Neutrophil (primary cell): ENCODE data around the gene CBX4.

Source experiments
- H3K27ac ChIP-seq: fragments of 200-600 bp; sonication (generic); 2 replicates; pipeline ENCODE4 v1.5.1; 2016; ENCODE audit warnings: mild to moderate bottlenecking, moderate library complexity
- H3K27me3 ChIP-seq: fragments of 200-600 bp; sonication (generic); 2 replicates; pipeline ENCODE4 v1.6.0; 2016; ENCODE audit warnings: mild to moderate bottlenecking
- H3K36me3 ChIP-seq: fragments of 200-600 bp; sonication (generic); 2 replicates; pipeline ENCODE4 v1.5.1; 2017
- H3K4me1 ChIP-seq, 2 experiments: fragments of 200-600 bp in 1 of 2; sonication (generic) in 1 of 2; 1 replicate in 1 of 2; 2 replicates in 1 of 2; pipeline versions ENCODE4 v1.5.1 to v1.6.1; 2013 to 2016; ENCODE audit warnings: low read depth in 1 of 2, low read length in 1 of 2, mild to moderate bottlenecking in 1 of 2, moderate library complexity in 1 of 2; ENCODE audit not compliant: control insufficient read depth in 1 of 2, insufficient read depth in 1 of 2
- H3K4me3 ChIP-seq, 2 experiments: fragments of 200-600 bp in 1 of 2; sonication (generic) in 1 of 2; 1 replicate in 1 of 2; 2 replicates in 1 of 2; pipeline ENCODE4 v1.5.1; 2013 to 2016; ENCODE audit warnings: low read depth in 1 of 2, low read length in 1 of 2, mild to moderate bottlenecking in 1 of 2, moderate library complexity in 1 of 2
- H3K9me3 ChIP-seq: fragments of 200-600 bp; sonication (generic); 2 replicates; pipeline ENCODE4 v1.5.1; 2016
- TF ChIP-seq, protein P1 (sequence below): fragments of 200-600 bp; sonication (generic); IDR thresholded peaks from 2 replicates; pipeline ENCODE4 v1.5.1; 2016; ENCODE audit warnings: antibody characterized with exemption

CBX4 gene

DNA sequence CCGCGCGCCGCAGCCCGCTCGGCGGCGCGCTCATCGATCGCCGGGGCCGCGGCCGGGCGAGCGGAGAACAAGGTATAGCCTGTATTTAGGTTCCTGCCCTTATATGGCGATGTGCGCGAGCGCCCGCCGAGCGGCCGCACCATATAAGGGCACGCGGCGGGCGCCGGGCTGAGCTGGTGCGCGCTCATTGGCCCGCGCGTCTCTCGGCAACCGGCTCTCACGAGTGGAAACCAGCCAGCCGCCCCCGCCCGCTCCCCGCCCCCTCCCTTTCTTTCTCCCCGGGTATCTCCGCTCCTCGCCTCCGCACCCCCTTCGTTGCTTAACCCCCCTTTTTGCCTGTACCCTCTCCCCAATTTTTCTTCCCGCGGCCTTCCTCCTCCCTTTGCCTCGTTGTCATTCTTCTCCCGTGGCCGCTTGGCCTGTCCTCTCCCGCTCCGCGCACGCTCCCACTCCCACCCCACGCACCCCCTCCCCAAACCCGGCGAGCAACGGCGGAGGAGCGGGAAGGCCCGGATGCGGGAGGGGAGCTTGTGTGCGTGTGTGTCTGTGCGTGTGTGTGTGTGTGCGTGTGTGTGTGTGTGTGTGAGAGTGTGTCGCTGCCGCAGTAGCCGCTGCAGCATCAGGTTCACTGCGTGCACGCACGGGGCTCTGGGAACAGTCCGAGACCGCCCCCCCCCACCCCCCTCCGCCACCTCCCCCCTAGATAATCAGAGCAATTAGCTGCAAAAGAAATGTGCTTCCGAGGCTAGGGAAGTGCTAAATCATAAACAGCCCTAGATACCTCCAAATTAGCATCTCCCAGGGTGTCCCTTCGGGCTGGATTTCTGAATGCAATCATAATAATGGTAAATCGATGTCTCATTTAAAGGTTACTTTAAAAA, 28.9 kb downstream of the CBX4 start:
- H3K4me3 ChIP-seq, result peak overlapping the region in 1 of 2 experiments; percentile 38

DNA sequence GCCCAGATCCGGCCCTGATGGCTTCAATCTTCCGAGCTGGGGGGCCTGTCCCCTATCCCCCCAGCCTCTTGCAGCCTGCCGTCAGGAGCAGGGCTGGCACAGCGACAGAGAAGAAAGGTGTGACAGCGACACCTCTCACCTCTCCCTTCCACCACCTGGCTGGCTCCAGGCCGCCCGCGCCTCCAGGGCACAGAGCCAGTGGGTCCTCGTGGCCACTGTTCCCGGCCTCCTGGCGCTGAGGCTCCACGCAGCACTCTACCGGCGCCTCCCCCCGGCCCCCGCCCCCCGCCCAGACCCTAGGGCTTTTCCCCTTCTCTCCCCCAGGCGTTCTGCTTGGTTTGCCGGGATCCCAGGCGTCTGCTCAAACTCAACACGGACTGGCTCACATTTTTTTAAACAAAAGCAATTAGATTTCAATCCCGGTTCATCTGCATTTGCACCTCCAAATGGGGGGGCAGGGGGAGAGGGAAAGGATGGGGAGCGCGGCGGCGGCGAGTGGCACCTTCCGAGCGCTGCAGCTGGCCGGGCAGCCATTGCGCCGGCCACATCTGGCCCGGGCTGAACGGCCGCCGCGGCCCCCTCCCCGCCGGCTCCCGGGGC, 29.6 kb downstream of the CBX4 start:
- Histone ChIP-seq H3K9me3 (no peaks in the 10 kb centered on the region), H3K27ac (no peak overlapping the region), H3K4me1 (peaks cover 17 to 44% of the 10 kb centered on the region in 2 experiments), H3K4me3 (no peak overlapping the region), H3K36me3 (no peaks in the 10 kb centered on the region), H3K27me3 (peaks cover 100% of the 10 kb centered on the region)
- TF ChIP-seq, protein P1, sequence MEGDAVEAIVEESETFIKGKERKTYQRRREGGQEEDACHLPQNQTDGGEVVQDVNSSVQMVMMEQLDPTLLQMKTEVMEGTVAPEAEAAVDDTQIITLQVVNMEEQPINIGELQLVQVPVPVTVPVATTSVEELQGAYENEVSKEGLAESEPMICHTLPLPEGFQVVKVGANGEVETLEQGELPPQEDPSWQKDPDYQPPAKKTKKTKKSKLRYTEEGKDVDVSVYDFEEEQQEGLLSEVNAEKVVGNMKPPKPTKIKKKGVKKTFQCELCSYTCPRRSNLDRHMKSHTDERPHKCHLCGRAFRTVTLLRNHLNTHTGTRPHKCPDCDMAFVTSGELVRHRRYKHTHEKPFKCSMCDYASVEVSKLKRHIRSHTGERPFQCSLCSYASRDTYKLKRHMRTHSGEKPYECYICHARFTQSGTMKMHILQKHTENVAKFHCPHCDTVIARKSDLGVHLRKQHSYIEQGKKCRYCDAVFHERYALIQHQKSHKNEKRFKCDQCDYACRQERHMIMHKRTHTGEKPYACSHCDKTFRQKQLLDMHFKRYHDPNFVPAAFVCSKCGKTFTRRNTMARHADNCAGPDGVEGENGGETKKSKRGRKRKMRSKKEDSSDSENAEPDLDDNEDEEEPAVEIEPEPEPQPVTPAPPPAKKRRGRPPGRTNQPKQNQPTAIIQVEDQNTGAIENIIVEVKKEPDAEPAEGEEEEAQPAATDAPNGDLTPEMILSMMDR, result no peak

More for the DNA sequence above, 28.9 kb downstream of the CBX4 start:
- Histone ChIP-seq H3K4me1 (peaks cover 21 to 50% of the 10 kb centered on the region in 2 experiments), H3K27ac (no peak overlapping the region), H3K27me3 (peaks cover 100% of the 10 kb centered on the region), H3K9me3 (no peaks in the 10 kb centered on the region), H3K36me3 (no peaks in the 10 kb centered on the region)
- TF ChIP-seq, protein P1, result no peak

DNA sequence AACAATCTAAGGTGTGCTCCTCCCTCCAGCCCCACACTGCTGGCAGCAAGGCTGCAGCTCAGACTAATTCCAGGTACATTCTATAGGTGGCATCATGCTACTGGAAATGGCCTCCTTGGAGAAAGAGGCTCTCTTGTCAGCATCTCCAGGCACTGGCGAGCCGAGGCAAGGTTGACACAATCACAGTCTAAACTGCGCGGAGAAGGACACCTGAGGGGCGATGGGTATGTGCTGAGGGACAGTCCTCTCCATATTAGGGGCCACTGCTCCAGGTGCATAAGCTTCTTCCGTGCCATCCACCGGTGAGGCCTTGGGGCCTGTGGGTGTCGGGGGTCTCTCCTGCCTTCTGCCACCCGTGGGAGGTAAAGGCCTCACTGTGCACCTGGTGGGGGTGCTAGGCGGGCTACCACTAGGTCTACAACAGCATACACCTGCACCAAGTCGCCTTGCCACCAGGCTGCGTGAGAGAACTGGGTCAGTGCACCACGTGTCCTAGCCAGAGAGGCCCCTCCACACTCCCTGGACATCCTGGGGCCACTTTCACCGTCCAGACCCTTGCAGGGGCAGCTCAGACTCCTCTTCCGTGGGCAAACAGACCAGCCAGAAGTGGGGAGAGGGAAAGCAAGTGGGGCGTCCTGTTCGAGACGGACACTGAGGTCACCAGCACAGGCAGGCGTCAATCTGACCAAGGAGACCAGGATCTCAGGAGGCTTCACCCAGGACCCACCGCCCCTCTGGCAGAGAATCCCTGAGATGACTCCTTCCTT, 30.3 kb downstream of the CBX4 start:
- peaks cover 24 to 45% of the 10 kb centered on the region in 2 experiments for H3K4me1 ChIP-seq
- H3K9me3 ChIP-seq, result no peaks in the 10 kb centered on the region
- H3K27me3 ChIP-seq, result peaks cover 100% of the 10 kb centered on the region
- H3K27ac ChIP-seq, result no peak overlapping the region
- no peak overlapping the region for H3K4me3 ChIP-seq
- no peaks in the 10 kb centered on the region for H3K36me3 ChIP-seq
- TF ChIP-seq, protein P1, result no peak

DNA sequence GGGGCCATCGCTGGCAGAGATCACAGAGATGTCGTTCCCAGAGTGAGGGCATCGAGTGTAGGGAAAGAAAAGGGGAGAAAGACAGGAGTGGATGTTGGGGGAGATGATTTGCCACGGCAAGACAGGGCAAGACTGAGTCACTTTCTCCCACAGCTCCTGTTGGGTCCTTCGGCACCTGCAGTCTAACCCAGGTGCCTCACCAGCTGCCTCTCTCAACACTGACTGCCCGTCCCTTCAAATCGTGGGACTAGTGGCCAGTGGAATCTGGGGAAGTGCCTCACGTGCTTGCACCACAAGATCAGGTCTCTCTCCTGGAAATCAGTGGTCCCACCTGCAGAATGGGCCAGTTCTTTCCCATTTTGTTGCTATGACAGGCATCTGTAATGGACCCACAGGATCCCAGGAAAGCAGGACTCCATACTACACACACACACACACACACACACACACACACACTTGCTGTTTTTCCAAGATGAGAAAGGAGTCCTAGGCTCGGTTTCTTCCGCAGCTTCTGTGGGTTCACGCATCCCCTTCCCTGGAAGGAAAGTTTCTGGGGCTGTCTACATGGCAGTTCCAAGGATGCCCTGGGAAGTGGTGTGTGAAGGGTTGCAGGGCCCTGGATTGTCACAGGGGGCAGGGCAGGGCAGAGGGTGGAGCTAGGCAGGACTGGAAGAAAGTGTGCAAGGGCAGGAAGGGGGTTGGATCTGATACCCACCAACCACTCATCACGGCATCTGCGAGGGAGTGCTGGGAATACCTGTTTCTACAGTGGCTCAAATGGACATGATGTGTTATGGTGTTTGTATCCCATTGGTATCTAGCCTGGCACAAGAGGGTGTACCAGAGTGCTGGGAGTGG, 32.1 kb downstream of the CBX4 start:
- peaks cover 38 to 51% of the 10 kb centered on the region in 2 experiments for H3K4me1 ChIP-seq
- no peaks in the 10 kb centered on the region for H3K36me3 ChIP-seq
- peaks cover 100% of the 10 kb centered on the region for H3K27me3 ChIP-seq
- H3K9me3 ChIP-seq, result no peaks in the 10 kb centered on the region
- TF ChIP-seq, protein P1, result no peak
- H3K27ac ChIP-seq, result no peak overlapping the region
- no peak overlapping the region for H3K4me3 ChIP-seq

DNA sequence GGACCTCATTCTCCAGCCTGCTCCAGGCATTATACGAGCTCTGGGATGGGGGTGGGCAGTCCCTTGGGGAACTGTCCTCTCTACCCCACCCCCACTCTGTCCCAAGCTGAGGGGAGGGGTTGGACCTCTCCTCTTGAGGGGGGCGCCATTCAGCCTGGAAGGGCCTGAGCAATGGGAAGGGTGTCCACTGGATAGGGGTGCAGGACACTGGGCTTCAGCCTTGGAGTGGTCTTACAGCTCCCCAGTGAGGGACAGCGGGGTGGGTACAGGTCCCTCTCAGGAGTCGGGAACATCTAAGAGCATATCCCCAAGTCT, 32.8 kb downstream of the CBX4 start:
- Histone ChIP-seq H3K9me3 (no peaks in the 10 kb centered on the region), H3K36me3 (no peaks in the 10 kb centered on the region), H3K4me1 (peaks cover 41 to 50% of the 10 kb centered on the region in 2 experiments), H3K27me3 (peaks cover 100% of the 10 kb centered on the region), H3K4me3 (no peak overlapping the region), H3K27ac (no peak overlapping the region)
- TF ChIP-seq, protein P1, result no peak
